DND-41 (cell line): Measurements from ENCODE around the gene HMGXB3.

Experiments
- ATAC-seq: fragments of 200-7000 bp; cut with Tn5 transposase; 3 replicates; pipeline ENCODE4 v1.9.1; 2021; ENCODE audit warnings: low read depth; ENCODE audit not compliant: insufficient read depth
- DNase-seq: peaks from one replicate; pipeline ENCODE4 v3.0.0-alpha.2; 2020
- H2AFZ ChIP-seq: 2 replicates; pipeline ENCODE4 v1.6.0; 2012; ENCODE audit warnings: low read depth, low read length
- H3K27ac ChIP-seq: 2 replicates; pipeline ENCODE4 v1.5.1; 2012; ENCODE audit warnings: low read length, inconsistent platforms
- H3K27me3 ChIP-seq: fragments of 200-600 bp; sonication (generic); 2 replicates; pipeline ENCODE4 v1.6.0; 2012; ENCODE audit warnings: low read length, mild to moderate bottlenecking, inconsistent platforms; ENCODE audit not compliant: insufficient read depth, poor library complexity
- H3K36me3 ChIP-seq: 2 replicates; pipeline ENCODE4 v1.5.1; 2012; ENCODE audit warnings: low read length, inconsistent platforms; ENCODE audit not compliant: insufficient read depth
- H3K4me1 ChIP-seq: 2 replicates; pipeline ENCODE4 v1.5.1; 2012; ENCODE audit warnings: mild to moderate bottlenecking, low read length; ENCODE audit not compliant: insufficient read depth
- H3K4me2 ChIP-seq: 2 replicates; pipeline ENCODE4 v1.6.0; 2012; ENCODE audit warnings: mild to moderate bottlenecking, moderate library complexity, low read length, inconsistent platforms; ENCODE audit not compliant: insufficient read depth
- H3K4me3 ChIP-seq, 2 experiments: fragments of 200-600 bp in 1 of 2; shearing (Covaris generic) in 1 of 2; 2 replicates each; pipeline ENCODE4 v1.5.1; 2012 to 2016; ENCODE audit warnings: inconsistent platforms in 2 of 2, low read length in 2 of 2, mild to moderate bottlenecking in 2 of 2, low read depth in 1 of 2, moderate library complexity in 1 of 2
- H3K79me2 ChIP-seq: 2 replicates; pipeline ENCODE4 v1.6.0; 2012; ENCODE audit warnings: low read length, inconsistent platforms; ENCODE audit not compliant: insufficient read depth
- H3K9ac ChIP-seq: 2 replicates; pipeline ENCODE4 v1.6.0; 2012; ENCODE audit warnings: low read depth, mild to moderate bottlenecking, inconsistent platforms, low read length, moderate library complexity
- H3K9me3 ChIP-seq: 2 replicates; pipeline ENCODE4 v1.5.1; 2012; ENCODE audit warnings: low read length, moderate library complexity, mild to moderate bottlenecking, inconsistent platforms; ENCODE audit not compliant: insufficient read depth, severe bottlenecking
- H4K20me1 ChIP-seq: 2 replicates; pipeline ENCODE4 v1.6.0; 2012; ENCODE audit warnings: low read length; ENCODE audit not compliant: insufficient read depth
- CTCF ChIP-seq: IDR thresholded peaks from 2 replicates; pipeline ENCODE4 v1.5.1; 2012; ENCODE audit warnings: borderline replicate concordance, low read length, moderate library complexity, mild to moderate bottlenecking; ENCODE audit not compliant: poor library complexity, severe bottlenecking; ENCODE audit errors: extremely low read depth
- EZH2 ChIP-seq: IDR thresholded peaks from 3 replicates; pipeline ENCODE4 v1.6.1; 2012; ENCODE audit warnings: borderline replicate concordance, low read depth, mild to moderate bottlenecking, moderate library complexity, low read length, inconsistent platforms; ENCODE audit not compliant: severe bottlenecking

Gene HMGXB3

DNA sequence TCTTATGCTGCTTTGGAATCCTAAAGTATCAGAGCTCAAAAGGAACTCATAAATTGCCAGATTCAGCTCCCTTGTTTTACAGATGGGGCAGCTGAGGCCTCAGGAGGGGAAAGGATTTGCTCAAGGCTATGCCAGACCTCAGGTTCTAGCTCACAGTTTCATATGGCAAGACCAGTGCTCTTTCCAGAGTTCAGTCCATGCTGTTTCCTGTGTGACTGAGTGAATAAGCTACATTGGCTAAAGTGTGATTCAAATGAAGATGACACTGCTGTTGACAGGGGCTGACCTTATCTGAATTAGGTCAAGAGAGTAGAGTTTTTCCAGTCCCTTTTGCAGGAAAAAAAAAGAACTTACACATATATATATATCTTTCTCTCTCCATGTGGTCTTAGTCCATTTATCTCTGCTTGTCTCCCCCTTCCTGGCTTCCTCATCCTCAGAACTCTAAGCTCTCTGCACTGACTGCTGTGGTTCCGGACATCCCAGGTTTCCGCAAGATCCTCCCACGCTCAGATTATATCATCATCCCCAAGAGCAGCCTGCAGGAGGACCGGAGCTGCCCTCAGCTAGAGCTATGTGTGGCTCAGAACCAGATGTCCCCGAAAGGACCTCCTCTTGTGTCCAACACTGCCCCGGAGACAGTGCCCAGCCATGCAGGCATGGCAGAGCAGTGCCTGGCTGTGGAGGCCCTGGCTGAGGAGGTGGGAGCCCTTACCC lies 9.3 kb downstream of the HMGXB3 start:
- peaks cover 4% of the 10 kb centered on the region; the same call in 1 of the 2 replicates for H4K20me1 ChIP-seq
- no peak for ATAC-seq
- H3K27ac ChIP-seq = no peak overlapping the region
- H3K79me2 ChIP-seq = peaks cover 24% of the 10 kb centered on the region
- H3K27me3 ChIP-seq = no peaks in the 10 kb centered on the region
- no peak for DNase-seq
- H3K9ac ChIP-seq = no peak overlapping the region
- no peak overlapping the region for H3K4me2 ChIP-seq
- peaks cover 3% of the 10 kb centered on the region; the same call in 1 of the 2 replicates for H3K4me1 ChIP-seq
- H3K36me3 ChIP-seq = peaks cover 93% of the 10 kb centered on the region
- H2AFZ ChIP-seq = no peak overlapping the region
- no peak overlapping the region for H3K4me3 ChIP-seq
- peaks cover 3% of the 10 kb centered on the region for H3K9me3 ChIP-seq
- no peak for TF ChIP-seq CTCF
- TF ChIP-seq EZH2 = no peak

GRCh38 chr5:150013931-150014330 lies 13.4 kb downstream of the HMGXB3 start:
- H3K27ac ChIP-seq = no peak overlapping the region
- no peaks in the 10 kb centered on the region for H3K27me3 ChIP-seq
- DNase-seq (no peak), ATAC-seq (no peak)
- H3K9me3 ChIP-seq = peaks cover 13% of the 10 kb centered on the region
- 0 out of 2 replicates have a peak, but pooled peaks cover 5% of the 10 kb centered on the region for H3K79me2 ChIP-seq
- H4K20me1 ChIP-seq = no peaks in the 10 kb centered on the region
- H3K4me2 ChIP-seq = no peak overlapping the region
- no peak overlapping the region for H3K4me3 ChIP-seq
- no peak for TF ChIP-seq CTCF
- no peak for TF ChIP-seq EZH2
- H3K36me3 ChIP-seq = peaks cover 99% of the 10 kb centered on the region
- H3K9ac ChIP-seq = no peak overlapping the region
- H3K4me1 ChIP-seq = no peaks in the 10 kb centered on the region
- H2AFZ ChIP-seq = no peak overlapping the region

DNA sequence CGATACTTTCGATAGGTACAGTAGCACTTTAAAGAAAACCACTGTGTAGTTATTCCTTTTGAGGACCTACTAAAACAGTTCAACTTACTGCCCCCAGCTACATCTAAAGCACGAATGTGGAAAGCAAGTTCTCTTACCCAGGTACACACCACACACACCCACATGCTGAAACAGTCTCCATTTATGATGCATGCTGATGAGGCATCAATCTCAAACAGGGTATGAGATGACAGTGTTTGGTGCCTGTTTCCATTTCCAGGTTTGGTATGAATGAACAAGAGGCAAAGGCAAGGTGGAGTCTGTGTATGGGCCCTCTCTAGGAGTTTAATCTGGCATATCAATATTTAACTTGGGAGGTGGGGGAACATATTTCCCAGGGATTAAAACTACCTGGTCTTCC lies 13.9 kb downstream of the HMGXB3 start:
- TF ChIP-seq CTCF = no peak
- H4K20me1 ChIP-seq = no peaks in the 10 kb centered on the region
- H3K4me2 ChIP-seq = no peak overlapping the region
- no peaks in the 10 kb centered on the region for H3K27me3 ChIP-seq
- no peak overlapping the region for H3K4me3 ChIP-seq
- H3K36me3 ChIP-seq = peaks cover 99% of the 10 kb centered on the region
- H3K9me3 ChIP-seq = peaks cover 13% of the 10 kb centered on the region
- no peak overlapping the region for H3K27ac ChIP-seq
- H3K9ac ChIP-seq = no peak overlapping the region
- H3K79me2 ChIP-seq = 0 out of 2 replicates have a peak, but pooled peaks cover 5% of the 10 kb centered on the region
- no peak for DNase-seq
- no peaks in the 10 kb centered on the region for H3K4me1 ChIP-seq
- no peak overlapping the region for H2AFZ ChIP-seq
- ATAC-seq = no peak
